ENCODE results near the gene CACNA1D. TPM values are rescaled to one million over a fixed set of nuclear protein-coding genes. Genes with fewer than 3 reads are reported as not detected.

The CACNA1D gene
- total RNA-seq, 1 experiment from 2014 or later = 1.1 TPM

GRCh38 chr3:53478921-53479664 is 15.3 kb upstream of the CACNA1D start:
- ChIA-PET CTCF (no interaction called here), RAD21 (ENCODE audit: low non-redundant PET in 1 of 2, low total read pairs in 2 of 2, uncharacterized antibody in 2 of 2, unreplicated experiment in 2 of 2) (no interaction called here), POLR2A (no interaction called here)
- Histone ChIP-seq H3K79me2 (ENCODE audit: insufficient read depth, low read length) (no peaks in the 10 kb centered on the region), H3K4me2 (ENCODE audit: low read length) (no peak overlapping the region), H3K36me3 (ENCODE audit: control insufficient read depth in 1 of 2, insufficient read depth in 2 of 2, low read length in 2 of 2) (no peaks in the 10 kb centered on the region), H2AFZ (ENCODE audit: low read depth, low read length, poor library complexity, severe bottlenecking) (no peak overlapping the region), H3K4me1 (ENCODE audit: control insufficient read depth in 1 of 2, insufficient read depth in 2 of 2, low read length in 2 of 2) (no peaks in the 10 kb centered on the region), H3K9ac (ENCODE audit: low read length) (no peak overlapping the region), H3K9me3 (ENCODE audit: control insufficient read depth in 1 of 2, insufficient read depth in 1 of 2, low read depth in 1 of 2, low read length in 2 of 2) (no peaks in the 10 kb centered on the region), H3K9me2 (ENCODE audit: insufficient read depth) (no peaks in the 10 kb centered on the region), H3K27ac (ENCODE audit: low read depth, low read length) (no peak overlapping the region), H3K4me3 (replicated peaks in 1 of 2; ENCODE audit: low read depth in 1 of 2, low read length in 2 of 2) (no peak overlapping the region), H3K27me3 (ENCODE audit: insufficient read depth, low read length) (no peaks in the 10 kb centered on the region), H4K20me1 (ENCODE audit: insufficient read depth) (no peaks in the 10 kb centered on the region)
- BruUV-seq (replicated peaks) = no TSS peak
- DNase-seq (ENCODE audit: low read depth, low spot score) (no peak), ATAC-seq (no peak)
- intact Hi-C loops (cut with micrococcal nuclease) = no loop called here
- TF ChIP-seq CTCF (IDR thresholded peaks at IDR 0.05 in 2 of 3, conservative IDR thresholded peaks at IDR 0.05 in 1 of 3; ENCODE audit: borderline replicate concordance in 1 of 3, insufficient read depth in 1 of 3, low read depth in 2 of 3, low read length in 2 of 3) (no peak), CEBPB (IDR thresholded peaks at IDR 0.05; ENCODE audit: low read depth) (no peak), TCF7L2 (IDR thresholded peaks at IDR 0.05; ENCODE audit: borderline replicate concordance, extremely low read depth, insufficient read depth, insufficient read length) (no peak), CBX3 (IDR thresholded peaks at IDR 0.05; ENCODE audit: low read depth) (no peak), POLR2AphosphoS5 (IDR thresholded peaks at IDR 0.05; ENCODE audit: low read depth, low read length) (no peak), RAD21 (IDR thresholded peaks at IDR 0.05; ENCODE audit: low read depth) (no peak), REST (IDR thresholded peaks at IDR 0.05; ENCODE audit: low read depth) (no peak), ELF1 (IDR thresholded peaks at IDR 0.05; ENCODE audit: borderline replicate concordance, low read depth) (no peak), MAX (IDR thresholded peaks at IDR 0.05) (no peak), SIN3A (IDR thresholded peaks at IDR 0.05; ENCODE audit: low read depth) (no peak), SP1 (IDR thresholded peaks at IDR 0.05; ENCODE audit: low read depth) (no peak), SRF (IDR thresholded peaks at IDR 0.05; ENCODE audit: low read depth) (no peak), ZFX (IDR thresholded peaks at IDR 0.05) (no peak), ZNF274 (IDR thresholded peaks at IDR 0.05; ENCODE audit: low read depth, low read length) (no peak), EGR1 (IDR thresholded peaks at IDR 0.05; ENCODE audit: low read depth) (no peak)

Measured in HCT116 (cell line).